Dermis blood vessel endothelial cell (primary cell): ENCODE results near the gene CEP85. TPM values are rescaled to one million over a fixed set of nuclear protein-coding genes. Genes with fewer than 3 reads are reported as not detected.

ENCODE experiments used
- DNase-seq: peaks from one replicate; pipeline ENCODE4 v3.0.0; 2010
- total RNA-seq: library from RNA; depleted of rRNA; stranded (reverse); fragments of >200 nt; gene quantifications from 2 replicates; pipeline ENCODE4 v1.2.3, GENCODE V29; 2014

CEP85 gene
- total RNA-seq, 1 donor from 2014 or later, result 10.2 TPM

DNA sequence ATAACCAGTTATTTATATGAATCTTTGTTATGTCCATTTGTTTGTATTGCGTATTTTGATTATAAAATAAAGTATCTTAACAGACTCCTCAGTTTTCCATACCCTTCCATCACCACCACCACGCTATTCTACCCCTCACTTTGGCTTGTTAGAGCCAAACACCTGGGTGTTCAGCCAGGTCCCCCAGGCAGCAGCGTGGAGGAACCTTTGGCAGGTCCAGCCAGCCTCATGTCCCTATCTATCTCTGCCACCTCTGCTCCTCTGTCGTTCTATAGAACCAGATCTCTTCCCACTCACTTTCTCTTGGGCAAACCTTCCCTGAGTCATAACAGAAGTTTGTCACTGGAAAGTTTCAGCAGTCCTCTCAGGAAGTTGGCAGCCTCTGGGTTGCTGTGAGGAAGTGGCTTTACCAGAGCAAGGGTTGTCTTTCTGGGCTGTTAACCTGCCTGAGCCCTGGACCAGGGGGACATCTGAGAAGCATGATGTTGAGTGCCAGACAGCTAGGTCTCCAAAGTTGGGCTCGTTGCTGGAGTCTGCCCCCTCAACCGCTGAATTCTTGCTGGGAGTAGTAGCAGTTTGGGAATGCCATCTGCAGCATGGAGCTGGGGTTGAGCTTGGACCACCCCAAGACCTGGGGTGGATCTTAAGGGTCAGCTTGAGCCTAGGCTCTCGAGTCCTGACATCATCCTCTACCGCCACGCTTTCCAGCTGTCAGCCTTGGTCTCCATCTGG is 44.9 kb downstream of the CEP85 start:
- DNase-seq, result peak; percentile 54

DNA sequence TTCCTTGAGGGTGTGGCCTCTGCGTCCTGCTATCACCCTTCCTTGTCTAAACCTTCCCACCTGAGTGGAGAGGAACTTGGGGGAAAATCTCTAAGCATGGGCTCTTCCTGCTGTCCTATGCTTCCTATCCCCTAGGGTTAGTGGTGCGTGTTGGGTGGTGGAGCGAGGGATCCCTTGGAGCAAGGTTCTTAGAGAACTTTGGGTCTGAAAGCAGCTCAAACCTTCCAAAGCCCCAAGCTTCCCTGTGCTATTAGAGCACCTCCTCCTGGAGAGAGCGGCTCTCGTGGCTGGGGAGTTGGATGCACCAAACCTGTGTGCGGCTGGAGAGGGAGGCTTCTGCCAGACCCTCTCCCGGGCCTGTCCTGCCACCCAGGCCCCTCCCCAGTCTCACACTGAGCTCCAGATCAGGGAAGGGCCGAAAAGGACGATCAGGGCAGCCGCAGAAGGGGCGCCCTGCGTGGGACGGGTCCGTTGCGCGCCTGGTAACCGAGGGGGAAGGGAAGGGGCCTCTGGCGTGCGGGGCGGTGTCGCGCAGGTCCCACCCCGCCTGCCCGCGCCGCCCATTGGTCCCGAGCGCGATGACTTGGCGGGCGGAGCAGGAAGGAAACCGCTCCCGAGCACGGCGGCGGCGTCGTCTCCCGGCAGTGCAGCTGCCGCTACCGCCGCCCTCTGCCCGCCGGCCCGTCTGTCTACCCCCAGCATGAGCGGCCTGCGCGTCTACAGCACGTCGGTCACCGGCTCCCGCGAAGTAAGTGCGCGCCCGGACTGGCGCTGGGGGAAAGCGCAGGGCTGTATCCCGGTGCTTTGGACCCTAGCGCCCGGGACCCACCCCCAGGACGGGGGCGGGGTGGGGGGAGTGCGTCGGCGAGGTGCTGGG is 45.7 kb downstream of the CEP85 start, which contains the start of gene SH3BGRL3:
TSS of gene SH3BGRL3 (plus strand) at position 631 of the 877 bp plus-strand sequence. CDS start at position 701, 70 bp downstream.
- DNase-seq, result peak; percentile 88

DNA sequence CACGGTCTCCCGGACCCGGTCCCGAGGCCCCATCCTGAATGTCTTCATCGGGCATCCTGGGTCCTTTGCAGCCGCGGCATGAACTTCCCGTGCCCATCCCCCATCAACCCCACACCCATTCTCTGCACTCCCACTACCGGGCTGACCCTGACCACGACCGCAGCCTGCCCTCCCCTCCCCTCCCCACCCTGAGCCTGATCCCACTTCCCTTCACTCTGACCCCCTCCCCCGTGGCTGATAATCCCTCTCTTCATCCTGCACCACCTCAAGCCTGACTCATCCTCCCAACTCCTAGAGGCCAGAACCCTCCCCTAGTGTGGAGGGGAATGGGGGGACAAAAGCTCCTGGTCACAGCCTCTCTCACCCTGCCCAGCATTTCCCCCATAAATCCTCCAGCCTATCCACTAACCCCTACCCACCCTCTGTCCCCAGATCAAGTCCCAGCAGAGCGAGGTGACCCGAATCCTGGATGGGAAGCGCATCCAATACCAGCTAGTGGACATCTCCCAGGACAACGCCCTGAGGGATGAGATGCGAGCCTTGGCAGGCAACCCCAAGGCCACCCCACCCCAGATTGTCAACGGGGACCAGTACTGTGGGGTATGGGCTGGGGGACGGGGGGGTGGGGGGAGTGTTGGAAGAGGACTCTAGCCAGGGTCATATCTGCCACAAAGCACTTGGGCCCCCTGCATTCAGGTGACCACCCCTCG is 46.5 kb downstream of the CEP85 start:
- peak; percentile 26 for DNase-seq

DNA sequence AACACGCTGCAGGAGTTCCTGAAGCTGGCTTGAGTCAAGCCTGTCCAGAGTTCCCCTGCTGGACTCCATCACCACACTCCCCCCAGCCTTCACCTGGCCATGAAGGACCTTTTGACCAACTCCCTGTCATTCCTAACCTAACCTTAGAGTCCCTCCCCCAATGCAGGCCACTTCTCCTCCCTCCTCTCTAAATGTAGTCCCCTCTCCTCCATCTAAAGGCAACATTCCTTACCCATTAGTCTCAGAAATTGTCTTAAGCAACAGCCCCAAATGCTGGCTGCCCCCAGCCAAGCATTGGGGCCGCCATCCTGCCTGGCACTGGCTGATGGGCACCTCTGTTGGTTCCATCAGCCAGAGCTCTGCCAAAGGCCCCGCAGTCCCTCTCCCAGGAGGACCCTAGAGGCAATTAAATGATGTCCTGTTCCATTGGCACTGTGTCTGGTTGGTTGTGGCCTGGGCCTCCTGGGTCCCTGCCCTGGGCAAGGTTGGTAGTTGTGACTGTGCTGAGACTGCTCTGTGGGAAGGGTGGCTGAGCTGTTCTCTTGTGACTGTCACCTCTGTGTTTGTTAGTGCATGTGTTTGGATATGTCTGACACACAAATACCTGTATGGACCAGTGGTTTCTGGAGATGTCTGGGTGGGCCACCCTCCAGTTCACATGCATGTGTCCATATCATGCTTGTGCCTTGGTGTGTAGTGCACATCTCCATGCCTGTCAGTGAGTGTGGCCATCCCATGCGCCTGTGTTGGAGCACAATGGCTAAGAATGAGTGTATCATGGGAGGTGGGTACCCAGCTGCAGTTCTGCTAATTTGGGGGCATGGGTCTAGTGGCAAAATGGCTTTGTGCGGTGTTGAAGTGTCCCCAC is 47.3 kb downstream of the CEP85 start:
- no peak for DNase-seq

DNA sequence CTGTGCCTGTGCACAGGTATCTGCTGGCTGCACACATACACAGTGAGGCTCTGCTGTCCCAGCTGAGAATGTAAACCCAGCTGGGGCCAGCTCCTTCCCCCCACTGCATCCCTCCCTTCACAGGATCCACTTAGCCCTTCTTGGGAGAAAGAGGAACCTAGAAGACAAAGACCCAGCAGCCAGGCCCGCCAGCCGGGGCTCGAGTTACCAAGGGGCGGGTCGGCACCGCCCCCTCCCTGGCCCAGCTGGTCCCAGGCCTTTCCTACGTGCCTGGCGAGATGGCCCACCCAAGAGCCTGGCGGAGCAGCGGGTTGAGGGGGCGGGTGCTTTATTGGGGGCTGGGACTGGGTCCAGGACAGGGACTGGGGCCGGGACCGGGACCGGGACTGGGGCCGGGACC is 48.0 kb downstream of the CEP85 start:
- no peak for DNase-seq

DNA sequence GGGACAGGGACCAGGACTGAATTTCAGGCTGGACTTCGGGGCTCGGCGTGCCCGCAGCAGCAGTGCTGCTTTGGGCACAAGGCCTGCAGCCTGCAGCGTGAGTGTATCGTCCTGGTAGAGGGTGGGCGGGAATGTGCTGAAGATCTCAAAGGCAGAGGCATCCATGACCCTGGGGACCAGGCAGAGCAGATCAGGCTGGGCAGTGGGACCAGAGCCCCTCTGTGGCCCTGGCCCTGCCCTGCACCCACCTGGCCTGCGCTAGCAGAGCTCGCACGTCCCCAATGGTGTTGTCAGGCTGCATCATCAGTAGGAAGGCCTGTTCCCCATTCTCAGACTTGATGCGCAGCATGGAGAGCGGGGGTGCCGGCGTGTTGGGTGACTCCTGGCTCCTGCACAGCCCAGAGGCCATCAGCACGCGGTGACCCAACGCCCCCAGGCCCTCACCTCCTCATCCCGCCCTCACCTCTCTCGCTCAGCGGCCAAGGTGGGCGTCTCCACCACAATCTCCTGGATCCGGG is 48.5 kb downstream of the CEP85 start:
- no peak for DNase-seq

DNA sequence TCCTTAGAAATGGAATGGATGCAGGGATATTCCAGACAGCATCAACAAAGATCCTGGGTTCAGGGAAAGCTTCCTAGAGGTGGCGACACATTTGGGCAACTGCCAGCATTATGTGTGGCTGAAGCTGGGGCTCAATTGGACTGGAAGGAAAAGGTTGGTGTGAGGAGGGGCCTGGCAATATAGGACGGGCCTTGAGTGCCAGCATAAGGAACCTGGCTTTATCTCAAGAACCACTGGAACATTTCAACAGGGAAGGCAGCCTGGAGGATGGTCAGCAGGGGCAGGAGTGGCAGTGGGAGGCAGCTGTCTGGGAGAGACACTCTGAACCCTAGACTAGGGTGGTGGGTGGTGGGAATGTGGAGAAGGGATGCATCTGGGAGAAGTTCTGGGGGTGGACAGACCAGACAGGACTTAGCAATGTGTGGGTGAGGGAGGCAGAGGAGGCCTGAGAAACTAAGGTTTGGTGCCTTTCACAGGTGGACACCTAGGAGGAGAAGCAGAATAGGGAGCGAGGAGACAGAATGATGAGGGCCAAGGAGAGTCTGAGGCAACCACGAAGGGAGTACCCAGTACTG is 49.4 kb downstream of the CEP85 start:
- DNase-seq, result no peak

DNA sequence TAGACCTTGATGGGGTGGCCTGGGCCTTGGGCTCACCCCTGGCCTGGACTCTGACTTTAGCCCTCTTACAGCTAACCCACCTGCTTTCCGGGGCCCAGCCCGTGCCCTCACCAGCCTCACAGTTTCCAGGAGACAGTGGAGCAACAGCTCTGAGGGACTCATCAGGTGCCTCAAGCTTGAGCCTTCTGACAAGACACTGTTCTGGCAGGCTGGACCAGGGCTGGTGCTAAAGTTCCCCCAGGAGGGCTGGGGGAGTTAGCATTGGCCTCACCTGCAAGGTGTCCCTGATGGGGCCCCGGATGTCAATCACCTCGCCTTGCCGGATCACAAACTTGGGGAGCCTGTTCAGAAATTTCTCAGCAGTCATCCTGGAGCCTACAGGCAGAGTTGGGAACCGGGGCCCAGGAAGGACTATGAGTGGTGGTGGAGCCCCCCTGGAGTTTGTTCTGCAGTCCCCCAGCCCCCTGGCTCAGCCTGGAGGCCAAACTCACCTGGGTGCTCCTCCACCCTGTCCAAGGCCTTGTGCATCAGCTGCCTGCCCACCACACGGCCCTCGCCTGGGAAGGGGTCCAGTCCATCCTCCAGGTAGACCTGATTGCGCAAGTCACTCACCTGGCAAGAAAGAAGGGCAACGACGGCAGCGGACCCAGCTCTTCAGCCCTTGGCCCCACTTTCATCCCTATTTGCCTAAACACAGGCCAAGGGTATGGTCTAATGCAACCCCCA is 50.0 kb downstream of the CEP85 start:
- no peak for DNase-seq

DNA sequence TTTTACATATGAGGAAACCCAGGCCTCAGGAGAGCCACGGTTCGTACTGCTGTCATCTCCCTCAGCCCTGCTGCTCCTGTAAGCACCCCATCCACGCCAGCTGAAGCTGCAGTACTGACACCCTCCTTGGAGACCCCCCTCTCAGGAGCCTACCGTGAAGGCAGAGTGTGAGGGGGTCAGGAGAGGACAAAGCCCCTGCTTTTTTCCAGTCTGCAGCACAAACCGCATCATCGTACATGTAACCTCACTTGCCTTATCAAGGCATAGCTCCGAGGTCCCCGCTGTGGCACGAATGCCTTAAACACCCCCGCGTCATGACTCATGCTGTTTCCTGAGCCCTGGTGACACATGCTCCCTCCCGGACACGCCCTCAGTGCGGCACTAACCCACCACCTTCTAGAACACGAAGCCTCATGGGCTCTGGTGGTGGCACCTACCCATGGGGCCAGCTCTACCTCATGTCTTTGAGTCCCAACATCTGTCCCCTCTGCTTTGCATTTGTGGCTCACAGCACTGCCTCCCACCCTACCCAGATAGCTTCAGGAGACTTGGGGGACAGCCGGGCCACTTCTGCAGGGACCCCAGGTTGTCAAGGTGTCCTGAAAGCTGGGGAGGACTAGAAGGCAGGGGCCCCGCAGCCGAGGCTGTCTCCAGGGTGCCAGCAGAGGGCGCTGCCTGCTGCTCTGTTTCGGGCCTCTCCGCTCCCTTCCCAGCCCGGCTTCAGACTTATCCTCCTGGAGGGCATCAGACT is 50.8 kb downstream of the CEP85 start:
- DNase-seq, result peak; percentile 88

DNA sequence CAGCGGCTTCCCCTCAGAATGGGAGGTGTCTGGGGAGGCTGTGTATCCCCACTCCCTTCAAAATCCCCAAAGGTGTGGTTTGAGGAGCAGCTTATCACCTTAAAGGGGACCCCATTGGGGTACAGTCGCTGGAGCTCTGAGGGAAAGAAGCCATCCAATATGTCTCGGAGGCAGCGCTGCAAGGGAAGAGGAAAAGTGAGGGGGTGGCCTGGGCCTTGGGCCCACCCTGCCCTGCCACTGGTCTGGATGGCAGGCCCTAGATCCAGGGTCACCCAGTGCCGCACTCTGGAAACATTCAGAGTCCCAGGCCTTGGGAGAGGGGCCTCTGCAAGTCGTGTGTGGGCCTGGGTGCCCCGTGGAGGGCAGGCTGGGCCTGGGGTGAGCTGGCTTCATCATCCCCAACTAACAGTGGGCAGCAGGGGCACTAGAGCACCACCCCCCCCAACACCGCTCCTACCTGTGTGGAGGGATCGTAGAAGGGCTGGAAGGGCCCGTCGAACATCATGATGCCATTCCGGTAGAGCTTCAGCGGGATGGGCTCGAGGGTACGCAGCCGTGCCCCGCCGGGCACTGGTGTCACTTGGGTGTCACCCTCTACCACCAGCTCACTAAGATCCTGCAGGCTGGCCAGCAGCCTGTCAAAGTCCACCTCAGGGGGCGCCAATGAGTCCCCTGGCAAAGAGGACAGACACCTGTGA is 51.5 kb downstream of the CEP85 start:
- DNase-seq, result peak; percentile 53

DNA sequence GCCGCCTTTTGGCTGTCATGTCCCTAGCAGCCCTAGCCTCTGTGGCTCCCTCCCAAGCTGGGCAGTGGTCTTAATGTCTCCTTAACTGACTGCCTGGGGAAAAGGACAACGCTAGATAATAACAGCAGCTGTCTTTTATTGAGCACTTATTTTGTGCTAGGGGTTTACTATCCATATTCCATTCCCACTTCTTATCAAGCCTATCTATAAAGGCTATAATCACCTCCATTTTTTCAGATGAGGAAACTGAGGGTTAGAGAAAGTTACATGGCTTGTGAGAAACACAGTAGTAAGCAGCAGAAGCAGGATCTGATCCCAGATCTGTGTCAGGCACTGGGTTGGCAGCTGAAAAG is 52.0 kb downstream of the CEP85 start:
- DNase-seq, result no peak

DNA sequence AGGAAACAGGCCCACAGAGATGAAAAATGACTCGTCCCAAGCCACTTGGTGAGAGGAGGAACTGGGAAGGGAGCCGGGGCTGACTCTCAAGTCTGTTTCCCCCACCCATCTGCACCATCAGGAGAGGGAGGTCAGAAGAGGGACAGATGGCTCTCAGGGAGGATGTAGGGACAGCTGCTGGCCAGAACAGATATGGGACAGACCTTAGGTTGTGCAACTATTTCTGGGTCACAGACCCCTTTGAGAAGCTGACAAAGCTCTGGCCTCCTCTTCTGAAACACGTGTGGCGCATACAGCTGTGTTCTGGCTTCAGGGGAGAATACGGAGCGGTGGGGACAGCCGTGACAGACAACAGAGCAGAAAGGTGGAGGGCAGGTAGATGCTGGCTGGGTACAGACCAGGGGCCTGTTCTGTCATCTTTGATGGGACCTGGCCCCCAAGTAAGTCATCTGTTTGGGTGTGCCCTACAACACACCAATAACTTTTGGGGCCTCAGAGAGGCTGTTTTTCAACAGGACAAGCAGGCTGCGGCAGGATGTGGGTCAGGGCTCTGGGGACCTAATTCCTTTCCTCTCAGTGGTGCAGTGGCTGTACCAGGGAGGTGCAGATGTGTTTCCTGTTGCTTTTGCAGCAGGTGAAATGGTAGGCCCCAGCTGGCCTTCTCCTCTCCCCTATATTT is 53.2 kb downstream of the CEP85 start:
- DNase-seq, result no peak

DNA sequence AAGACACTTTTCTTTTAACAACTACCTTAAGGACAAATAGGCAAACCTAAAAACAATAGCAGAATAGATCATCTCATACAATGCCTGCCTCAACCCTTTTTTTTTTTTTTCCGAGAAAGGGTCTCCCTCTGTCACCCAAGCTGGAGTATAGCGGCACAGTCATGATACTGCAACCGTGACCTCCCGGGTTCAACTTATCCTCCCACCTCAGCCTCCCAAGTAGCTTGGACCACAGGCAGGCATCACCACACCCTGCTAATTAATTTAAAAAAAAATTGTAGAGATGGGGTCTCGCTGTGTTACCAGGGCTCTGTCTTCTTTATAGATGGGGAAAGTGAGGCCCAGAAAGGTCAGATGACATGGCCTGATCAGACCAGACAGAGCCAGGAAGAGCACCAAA is 53.8 kb downstream of the CEP85 start:
- DNase-seq, result no peak

DNA sequence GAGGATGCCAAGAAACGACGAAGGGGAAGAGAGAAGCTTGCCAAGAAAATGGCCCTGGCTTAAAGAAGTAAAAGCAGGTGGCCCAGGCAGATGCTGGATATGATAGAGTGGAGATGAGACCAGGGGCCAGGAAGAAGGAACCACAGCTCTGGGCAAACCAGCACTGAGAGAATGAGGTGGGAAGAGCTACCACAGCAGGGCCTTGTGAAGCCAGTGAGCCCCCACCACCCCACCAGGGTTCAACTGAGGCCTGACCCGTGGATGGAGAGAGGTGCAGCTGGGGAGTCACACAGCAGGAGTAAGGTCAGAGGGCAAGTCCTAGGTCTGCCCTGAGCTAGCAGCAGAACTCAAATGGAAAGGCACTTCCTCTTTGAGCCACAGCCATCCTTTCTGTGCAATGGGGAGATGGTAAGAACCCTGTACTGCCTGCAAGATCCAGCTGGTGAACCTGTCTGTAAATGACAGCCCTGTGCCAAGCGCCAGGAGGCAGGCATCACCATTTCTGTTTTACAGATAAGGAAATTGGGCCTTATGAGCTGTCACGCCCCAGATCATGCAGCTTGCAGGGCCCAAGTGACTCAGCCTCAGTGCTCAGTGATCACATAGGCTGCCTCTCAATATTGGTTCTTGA is 54.4 kb downstream of the CEP85 start:
- no peak for DNase-seq

DNA sequence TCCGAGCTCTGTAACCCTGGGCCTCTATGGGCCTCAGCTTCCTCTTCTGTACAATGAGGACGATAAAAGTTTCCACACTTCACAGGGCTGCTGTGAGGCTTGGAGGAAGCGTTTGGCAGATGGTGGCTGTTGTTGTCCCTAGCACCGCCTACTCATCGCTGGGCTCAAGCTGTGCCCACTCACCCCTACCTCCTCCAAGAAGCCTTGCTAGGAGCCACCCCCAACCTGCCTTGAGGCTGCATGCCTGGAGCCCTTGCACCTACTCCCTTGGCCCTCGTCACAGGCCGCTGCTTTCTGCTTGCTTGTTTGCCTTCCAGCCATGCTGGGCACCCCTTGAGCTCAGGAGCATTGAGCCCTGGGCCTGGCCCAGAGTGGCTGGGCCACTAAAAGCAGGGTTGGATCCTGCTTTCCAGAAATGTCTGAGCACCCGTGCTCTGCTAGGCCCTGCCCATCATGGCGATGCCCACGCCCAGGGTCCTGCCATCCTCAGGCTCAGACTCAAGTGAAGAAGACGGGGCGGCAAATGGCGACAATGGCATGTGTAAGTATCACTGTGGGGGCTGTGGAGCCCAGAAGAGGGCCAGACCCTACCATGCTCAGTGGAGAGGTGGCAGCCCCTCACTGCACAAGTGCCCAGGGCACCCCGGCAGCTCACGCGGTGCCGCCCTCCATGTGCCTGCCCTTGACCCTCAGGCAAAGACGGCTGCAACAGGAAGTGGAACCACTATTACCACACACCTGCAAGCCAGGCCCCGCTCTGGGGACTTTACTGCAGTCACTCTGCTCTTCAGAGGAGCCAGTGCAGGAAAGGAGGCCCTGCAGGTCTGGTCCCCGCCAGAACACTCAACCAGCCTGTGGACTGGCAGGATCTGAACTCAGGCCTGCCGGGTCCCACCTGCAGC is 55.4 kb downstream of the CEP85 start:
- peak; percentile 24 for DNase-seq

DNA sequence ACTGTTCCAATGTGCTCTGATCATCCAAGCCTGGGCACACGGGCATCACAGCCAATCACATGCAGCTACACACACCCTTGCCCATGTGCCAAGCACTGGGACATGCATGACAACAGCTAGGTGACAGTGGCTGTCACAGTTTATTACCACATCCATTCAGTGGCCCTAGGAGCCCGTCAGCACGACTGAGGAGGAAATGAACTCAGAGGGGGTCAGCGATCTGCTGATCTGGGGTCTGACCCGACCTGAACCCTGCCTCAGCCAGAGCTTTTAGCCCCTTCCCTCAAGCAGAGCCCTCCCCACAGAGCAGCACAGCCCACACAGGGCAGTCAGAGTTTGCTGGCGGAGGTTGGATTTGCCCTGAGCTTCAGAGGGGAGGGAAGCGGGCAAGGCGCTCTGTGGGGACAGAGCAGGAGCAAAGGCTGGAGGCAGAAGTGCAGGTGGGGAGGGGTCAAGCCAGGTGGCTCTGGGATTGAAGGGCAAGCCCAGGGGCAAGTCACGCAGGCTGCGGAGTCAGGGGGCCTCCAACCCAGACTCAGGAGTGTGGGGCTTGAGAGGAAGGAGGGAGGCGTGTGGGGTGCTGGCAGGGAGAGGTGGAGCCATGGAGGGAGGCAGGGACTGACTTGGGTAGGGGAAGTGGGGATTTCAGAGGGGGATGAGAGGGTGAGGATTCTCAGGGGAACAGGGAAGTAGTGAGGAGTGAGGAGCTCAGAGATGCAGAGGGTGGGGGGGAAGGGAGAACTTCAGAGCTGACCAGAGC is 56.3 kb downstream of the CEP85 start:
- no peak for DNase-seq

DNA sequence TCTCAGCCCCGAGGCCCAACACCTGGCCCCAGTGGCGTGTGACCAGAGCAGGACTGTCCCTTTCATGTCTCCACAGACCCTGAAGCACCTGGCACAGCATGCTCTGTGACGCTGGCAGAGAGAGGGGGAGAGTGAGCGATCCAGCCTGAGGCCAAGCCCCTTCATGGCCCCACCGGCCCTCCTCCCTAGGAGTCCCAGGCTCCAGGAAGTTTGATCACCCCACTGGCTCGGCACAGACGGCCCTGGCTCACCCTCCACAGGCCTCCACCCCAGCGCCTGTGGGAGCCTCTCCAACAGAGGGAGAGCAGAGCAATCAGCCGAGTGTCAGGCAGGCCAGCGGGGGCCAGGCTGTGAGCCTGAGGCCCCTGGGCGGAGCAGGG is 56.9 kb downstream of the CEP85 start:
- no peak for DNase-seq
